ENCODE measurements around the gene MAN1A2. TPM values are rescaled to one million over a fixed set of nuclear protein-coding genes. Genes with fewer than 3 reads are reported as not detected.

Gene MAN1A2
- total and polyA plus RNA-seq, 9 of the 15 experiments (the other 6 are each of a cell fraction or from before 2014, with no cell fraction given) = 4.2 to 38.4 (median 18.7) TPM

DNA sequence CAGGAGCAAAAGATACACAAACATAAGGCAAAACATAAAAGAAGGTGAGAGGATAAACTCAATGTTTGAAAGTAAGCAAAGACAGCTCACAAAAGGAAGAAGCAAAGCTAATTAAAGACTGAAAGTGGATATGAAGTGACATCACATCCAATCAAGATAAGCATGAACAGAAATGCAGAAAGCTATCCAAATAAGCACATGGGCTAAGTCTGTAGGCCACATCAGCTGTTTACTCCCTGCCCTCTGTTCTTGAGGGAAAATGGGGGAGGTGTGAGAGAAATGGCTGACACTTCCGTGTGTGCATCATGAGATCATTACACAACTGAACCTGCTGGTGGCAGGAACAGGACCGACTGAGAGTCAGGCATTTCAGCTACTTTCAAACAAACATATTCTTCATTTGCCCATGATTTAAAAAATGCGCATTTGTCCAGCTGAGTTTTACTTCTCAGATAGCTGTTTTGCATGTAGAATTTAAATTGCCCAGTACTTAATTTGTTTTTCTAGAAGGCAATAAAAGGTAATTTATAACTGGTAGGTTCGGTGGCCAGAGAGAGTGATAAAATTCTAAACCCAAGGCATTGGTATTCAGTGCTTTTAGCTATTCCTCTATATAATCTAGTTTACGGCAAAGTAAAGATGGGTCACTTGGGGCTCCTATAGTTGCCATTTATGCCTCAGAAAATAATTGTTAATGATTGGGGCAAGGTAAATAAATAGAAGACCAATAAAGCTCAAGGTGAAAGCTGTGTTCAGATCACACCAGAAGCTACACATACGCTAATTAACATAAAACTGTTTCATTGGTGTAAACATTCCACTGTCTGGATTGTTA, 27.2 kb upstream of the MAN1A2 start (continued):
- TF ChIP-seq ZNF589 (CRISPR knock-in tag; IDR thresholded peaks at IDR 0.05; ENCODE audit: low read depth) (peak; percentile 95), HDAC8 (tag; IDR thresholded peaks at IDR 0.05) (no peak), ELF4 (CRISPR knock-in tag; IDR thresholded peaks at IDR 0.05) (peak; percentile 95), CHD4 (IDR thresholded peaks at IDR 0.05; ENCODE audit: insufficient read depth, insufficient replicate concordance, low read depth, low read length, poor library complexity, severe bottlenecking) (no peak), RBM39 (optimal IDR thresholded peaks at IDR 0.05; ENCODE audit: low read depth, low read length) (no peak), IFI16 (CRISPR knock-in tag; IDR thresholded peaks at IDR 0.05) (no peak), NFATC3 (IDR thresholded peaks at IDR 0.05) (no peak), ZNF133 (CRISPR knock-in tag; IDR thresholded peaks at IDR 0.05) (no peak), POLR2H (tag; IDR thresholded peaks at IDR 0.05; ENCODE audit: low read depth) (no peak), ZNF75A (CRISPR knock-in tag; IDR thresholded peaks at IDR 0.05) (0 out of 2 replicates have a peak, but pooled peaks have one; percentile 59), IRF2 (CRISPR knock-in tag; IDR thresholded peaks at IDR 0.05) (no peak), HDGF (IDR thresholded peaks at IDR 0.05) (no peak), SRSF1 (IDR thresholded peaks at IDR 0.05; ENCODE audit: low read depth, low read length) (no peak)
- TF ChIP-seq, protein P1, sequence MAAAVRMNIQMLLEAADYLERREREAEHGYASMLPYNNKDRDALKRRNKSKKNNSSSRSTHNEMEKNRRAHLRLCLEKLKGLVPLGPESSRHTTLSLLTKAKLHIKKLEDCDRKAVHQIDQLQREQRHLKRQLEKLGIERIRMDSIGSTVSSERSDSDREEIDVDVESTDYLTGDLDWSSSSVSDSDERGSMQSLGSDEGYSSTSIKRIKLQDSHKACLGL (CRISPR knock-in tag; IDR thresholded peaks at IDR 0.05; ENCODE audit: borderline replicate concordance, poor library complexity, severe bottlenecking) = no peak
- TF ChIP-seq, protein P2, sequence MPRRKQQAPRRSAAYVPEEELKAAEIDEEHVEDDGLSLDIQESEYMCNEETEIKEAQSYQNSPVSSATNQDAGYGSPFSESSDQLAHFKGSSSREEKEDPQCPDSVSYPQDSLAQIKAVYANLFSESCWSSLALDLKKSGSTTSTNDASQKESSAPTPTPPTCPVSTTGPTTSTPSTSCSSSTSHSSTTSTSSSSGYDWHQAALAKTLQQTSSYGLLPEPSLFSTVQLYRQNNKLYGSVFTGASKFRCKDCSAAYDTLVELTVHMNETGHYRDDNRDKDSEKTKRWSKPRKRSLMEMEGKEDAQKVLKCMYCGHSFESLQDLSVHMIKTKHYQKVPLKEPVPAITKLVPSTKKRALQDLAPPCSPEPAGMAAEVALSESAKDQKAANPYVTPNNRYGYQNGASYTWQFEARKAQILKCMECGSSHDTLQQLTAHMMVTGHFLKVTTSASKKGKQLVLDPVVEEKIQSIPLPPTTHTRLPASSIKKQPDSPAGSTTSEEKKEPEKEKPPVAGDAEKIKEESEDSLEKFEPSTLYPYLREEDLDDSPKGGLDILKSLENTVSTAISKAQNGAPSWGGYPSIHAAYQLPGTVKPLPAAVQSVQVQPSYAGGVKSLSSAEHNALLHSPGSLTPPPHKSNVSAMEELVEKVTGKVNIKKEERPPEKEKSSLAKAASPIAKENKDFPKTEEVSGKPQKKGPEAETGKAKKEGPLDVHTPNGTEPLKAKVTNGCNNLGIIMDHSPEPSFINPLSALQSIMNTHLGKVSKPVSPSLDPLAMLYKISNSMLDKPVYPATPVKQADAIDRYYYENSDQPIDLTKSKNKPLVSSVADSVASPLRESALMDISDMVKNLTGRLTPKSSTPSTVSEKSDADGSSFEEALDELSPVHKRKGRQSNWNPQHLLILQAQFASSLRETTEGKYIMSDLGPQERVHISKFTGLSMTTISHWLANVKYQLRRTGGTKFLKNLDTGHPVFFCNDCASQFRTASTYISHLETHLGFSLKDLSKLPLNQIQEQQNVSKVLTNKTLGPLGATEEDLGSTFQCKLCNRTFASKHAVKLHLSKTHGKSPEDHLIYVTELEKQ (CRISPR knock-in tag; IDR thresholded peaks at IDR 0.05) = no peak
- TF ChIP-seq, protein P3, sequence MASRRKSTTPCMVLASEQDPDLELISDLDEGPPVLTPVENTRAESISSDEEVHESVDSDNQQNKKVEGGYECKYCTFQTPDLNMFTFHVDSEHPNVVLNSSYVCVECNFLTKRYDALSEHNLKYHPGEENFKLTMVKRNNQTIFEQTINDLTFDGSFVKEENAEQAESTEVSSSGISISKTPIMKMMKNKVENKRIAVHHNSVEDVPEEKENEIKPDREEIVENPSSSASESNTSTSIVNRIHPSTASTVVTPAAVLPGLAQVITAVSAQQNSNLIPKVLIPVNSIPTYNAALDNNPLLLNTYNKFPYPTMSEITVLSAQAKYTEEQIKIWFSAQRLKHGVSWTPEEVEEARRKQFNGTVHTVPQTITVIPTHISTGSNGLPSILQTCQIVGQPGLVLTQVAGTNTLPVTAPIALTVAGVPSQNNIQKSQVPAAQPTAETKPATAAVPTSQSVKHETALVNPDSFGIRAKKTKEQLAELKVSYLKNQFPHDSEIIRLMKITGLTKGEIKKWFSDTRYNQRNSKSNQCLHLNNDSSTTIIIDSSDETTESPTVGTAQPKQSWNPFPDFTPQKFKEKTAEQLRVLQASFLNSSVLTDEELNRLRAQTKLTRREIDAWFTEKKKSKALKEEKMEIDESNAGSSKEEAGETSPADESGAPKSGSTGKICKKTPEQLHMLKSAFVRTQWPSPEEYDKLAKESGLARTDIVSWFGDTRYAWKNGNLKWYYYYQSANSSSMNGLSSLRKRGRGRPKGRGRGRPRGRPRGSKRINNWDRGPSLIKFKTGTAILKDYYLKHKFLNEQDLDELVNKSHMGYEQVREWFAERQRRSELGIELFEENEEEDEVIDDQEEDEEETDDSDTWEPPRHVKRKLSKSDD (conservative IDR thresholded peaks at IDR 0.05; ENCODE audit: low read length) = 0 out of 2 replicates have a peak, but pooled peaks have one; percentile 84
- TF ChIP-seq, protein P4, sequence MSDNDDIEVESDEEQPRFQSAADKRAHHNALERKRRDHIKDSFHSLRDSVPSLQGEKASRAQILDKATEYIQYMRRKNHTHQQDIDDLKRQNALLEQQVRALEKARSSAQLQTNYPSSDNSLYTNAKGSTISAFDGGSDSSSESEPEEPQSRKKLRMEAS (CRISPR knock-in tag; IDR thresholded peaks at IDR 0.05) = peak; percentile 71
- TF ChIP-seq, protein P5, sequence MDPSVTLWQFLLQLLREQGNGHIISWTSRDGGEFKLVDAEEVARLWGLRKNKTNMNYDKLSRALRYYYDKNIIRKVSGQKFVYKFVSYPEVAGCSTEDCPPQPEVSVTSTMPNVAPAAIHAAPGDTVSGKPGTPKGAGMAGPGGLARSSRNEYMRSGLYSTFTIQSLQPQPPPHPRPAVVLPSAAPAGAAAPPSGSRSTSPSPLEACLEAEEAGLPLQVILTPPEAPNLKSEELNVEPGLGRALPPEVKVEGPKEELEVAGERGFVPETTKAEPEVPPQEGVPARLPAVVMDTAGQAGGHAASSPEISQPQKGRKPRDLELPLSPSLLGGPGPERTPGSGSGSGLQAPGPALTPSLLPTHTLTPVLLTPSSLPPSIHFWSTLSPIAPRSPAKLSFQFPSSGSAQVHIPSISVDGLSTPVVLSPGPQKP (CRISPR knock-in tag; IDR thresholded peaks at IDR 0.05) = no peak

Measured in K562 (cell line).